CD4-positive, alpha-beta T cell treated with Interleukin-10 for 1 hour (primary cell): ENCODE measurements around the gene RCOR2.
A peak's percentile ranks its signal among the peaks of the same experiment; 100 is the strongest.

Experiments used
- DNase-seq: peaks from one replicate; pipeline ENCODE4 v3.0.0-alpha.2; 2020

RCOR2 gene

GRCh38 chr11:63906585-63906984 lies 10.4 kb downstream of the RCOR2 start:
- peak; percentile 62 for DNase-seq

- no peak for DNase-seq
Measured at GRCh38 chr11:63906087-63906486, 10.9 kb downstream of the RCOR2 start.

GRCh38 chr11:63905179-63905578 lies 11.8 kb downstream of the RCOR2 start:
- DNase-seq = no peak

- no peak for DNase-seq
Measured at GRCh38 chr11:63904743-63905142, 12.2 kb downstream of the RCOR2 start.

- DNase-seq = no peak
Measured at GRCh38 chr11:63903884-63904283, 13.1 kb downstream of the RCOR2 start.

- peak; percentile 27 for DNase-seq
Measured at GRCh38 chr11:63901660-63902059, 15.3 kb downstream of the RCOR2 start.

- DNase-seq = no peak
Measured at GRCh38 chr11:63897459-63898146, 19.4 kb downstream of the RCOR2 start.

GRCh38 chr11:63896071-63896470 lies 20.9 kb downstream of the RCOR2 start:
- no peak for DNase-seq

GRCh38 chr11:63893355-63893754 lies 23.6 kb downstream of the RCOR2 start:
- no peak for DNase-seq

- no peak for DNase-seq
Measured at GRCh38 chr11:63892228-63892627, 24.7 kb downstream of the RCOR2 start.

- DNase-seq = no peak
Measured at GRCh38 chr11:63890368-63890767, 26.6 kb downstream of the RCOR2 start.

- DNase-seq = no peak
Measured at GRCh38 chr11:63889344-63889743, 27.6 kb downstream of the RCOR2 start.

- DNase-seq = peak; percentile 75
Measured at GRCh38 chr11:63888170-63889086, 28.5 kb downstream of the RCOR2 start.

- no peak for DNase-seq
Measured at GRCh38 chr11:63887386-63887999, 29.5 kb downstream of the RCOR2 start.

GRCh38 chr11:63884196-63884932 lies 32.6 kb downstream of the RCOR2 start:
- DNase-seq = no peak

- no peak for DNase-seq
Measured at GRCh38 chr11:63883791-63884190, 33.2 kb downstream of the RCOR2 start.

GRCh38 chr11:63882555-63883242 lies 34.3 kb downstream of the RCOR2 start:
- peak; percentile 36 for DNase-seq

- DNase-seq = no peak
Measured at GRCh38 chr11:63880403-63880790, 36.6 kb downstream of the RCOR2 start.

- DNase-seq = no peak
Measured at GRCh38 chr11:63879598-63880402, 37.2 kb downstream of the RCOR2 start.

GRCh38 chr11:63877658-63878241 lies 39.2 kb downstream of the RCOR2 start:
- no peak for DNase-seq

- no peak for DNase-seq
Measured at GRCh38 chr11:63876616-63877015, 40.3 kb downstream of the RCOR2 start.
